Umbilical cord (tissue), 2 donors: ENCODE results near the gene FARP1. TPM values are rescaled to one million over a fixed set of nuclear protein-coding genes. Genes with fewer than 3 reads are reported as not detected.

Experiments
- DNase-seq: peaks from one replicate; pipeline ENCODE4 v3.0.0-alpha.2; 2015; ENCODE audit warnings: low spot score
- total RNA-seq: library from RNA; depleted of rRNA; stranded (reverse); fragments of >200 nt; gene quantifications from one replicate; pipeline ENCODE4 v1.2.3, GENCODE V29; 2014; ENCODE audit warnings: low replicate concordance; ENCODE audit not compliant: insufficient read depth

FARP1 gene
- total RNA-seq, 1 donor from 2014 or later = 56.6 TPM

DNA sequence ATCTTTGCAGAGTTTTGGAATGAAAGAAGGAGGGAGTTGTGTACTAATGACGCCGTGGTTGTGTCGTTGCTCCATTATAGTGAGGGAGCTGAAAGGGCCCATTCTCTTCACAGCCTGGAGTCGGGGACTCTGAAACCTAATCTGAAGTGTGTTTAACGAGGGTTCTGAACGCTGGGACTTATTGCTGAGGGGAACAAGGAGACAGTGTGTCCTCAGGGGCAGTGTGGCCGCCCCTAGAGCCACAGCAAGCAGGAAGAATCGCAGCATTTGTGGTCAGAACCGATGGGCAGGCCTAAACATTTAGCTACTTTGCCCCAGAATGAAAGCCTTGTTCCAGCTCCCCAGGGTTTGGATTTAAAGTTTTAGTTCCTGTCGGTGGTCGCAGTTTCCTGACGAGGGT, 190.6 kb downstream of the FARP1 start:
- no peak for DNase-seq

DNA sequence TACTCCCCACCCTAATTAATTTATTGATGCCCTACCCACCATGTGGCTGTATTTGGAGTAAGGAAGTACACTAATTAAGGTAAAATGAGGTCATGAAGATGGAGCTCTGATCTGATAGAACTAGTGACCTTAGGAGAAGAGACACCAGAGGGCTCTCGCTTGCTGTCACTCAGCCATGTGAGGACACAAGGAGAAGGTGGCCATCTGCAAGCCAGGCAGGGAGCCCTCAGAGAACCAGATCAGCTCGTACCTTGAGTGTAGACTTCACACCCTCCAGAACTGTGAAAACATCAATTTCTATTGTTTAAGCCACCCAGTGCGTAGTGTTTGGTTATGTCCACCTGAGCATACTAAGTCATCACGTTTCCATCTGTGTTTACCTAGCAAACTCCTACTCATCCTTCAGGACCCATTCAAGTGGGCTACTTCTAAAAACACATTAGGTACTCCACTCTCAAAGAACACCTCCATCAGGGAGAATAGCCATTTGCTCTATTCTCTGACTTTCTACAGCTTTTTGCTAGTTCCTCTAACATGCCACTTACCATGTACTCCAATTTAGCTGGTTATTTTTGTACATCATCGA, 191.8 kb downstream of the FARP1 start:
- no peak for DNase-seq

DNA sequence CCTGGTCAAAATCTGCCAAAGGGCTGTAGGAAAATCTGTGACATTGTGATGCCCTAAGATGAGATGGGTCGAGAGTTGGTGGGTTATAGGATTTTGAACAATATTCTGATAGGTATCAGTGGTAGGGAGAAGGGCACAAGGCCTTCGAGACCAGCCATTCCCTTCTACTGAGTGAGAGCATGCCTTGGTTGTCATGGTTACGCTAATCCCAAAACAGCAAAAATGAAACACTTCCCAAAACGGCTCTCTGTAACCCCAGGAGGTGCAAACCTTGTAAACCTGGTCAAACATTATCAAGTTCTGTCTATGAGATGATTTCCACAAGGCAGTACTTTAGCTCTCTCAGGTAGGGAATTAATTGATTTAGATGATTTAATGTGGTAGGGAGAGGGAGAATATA, 192.8 kb downstream of the FARP1 start:
- no peak for DNase-seq

DNA sequence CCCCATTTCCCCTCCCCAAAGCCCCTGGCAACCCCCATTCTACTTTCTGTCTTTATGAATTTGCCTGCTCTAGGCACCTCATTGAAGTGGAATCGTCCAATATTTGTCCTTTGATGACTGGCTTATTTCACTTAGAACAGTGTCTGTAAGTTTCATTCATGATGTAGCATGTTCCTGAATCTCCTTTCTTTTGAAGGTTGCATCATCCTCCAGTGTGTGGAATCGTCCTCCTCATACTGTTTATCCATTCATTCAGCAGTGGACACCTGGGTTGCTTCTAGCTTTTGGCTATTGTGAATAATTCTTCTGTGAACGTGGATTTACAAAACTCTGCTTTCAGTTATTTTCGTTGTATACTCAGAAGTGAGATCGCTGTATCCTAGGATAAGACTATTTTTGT, 195.4 kb downstream of the FARP1 start:
- DNase-seq = no peak

DNA sequence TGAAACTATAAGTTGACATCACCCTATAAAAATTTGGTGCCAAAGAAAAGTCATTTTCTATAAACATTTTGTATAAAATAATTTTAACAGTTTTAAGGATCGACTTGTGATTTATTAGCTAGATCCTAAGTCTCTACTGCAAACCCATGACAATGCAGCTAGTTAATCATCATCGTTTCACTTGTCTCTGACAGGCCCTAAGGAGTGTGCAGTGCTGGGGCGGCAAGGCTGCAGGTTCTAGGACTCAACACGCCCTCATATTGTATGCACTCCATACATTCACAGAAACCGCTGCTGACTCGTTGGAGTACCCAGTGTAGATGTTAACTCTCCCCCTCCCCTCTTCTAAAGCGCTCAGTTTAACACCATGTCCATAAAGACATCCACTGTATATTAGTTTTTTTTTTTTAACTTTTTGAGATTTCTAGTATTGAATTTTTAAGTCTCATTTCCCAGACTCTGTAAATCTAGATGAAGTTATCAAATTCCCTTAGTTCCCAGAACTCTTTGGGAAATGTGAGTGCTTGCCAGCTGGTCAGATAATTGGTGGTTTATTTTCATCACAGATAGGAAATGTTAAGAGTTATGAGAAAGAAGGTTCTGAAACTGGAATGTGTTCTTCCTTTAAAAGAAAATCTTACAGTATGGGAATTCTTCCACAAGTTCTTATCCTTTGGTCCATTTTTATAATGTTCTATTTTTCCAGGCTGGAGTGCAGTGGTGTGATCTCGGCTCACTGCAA, 197.0 kb downstream of the FARP1 start:
- DNase-seq = no peak

DNA sequence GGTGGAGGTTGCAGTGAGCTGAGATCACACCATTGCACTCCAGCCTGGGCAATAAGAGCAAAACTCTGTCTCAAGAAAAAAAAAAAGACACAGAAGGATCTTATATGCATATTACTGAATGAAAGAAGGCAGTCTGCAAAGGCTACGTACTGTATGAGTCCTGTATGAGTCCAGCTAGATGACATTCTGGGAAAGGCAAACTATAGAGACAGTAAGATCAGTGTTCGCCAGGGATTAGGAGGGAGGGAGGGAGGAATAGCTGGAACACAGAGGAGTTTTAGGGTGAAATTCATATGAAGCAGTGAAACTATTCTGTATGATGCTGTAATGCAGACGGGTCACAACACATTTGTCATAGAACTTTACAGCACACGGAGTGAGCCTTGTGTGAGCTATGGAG, 200.1 kb downstream of the FARP1 start:
- no peak for DNase-seq

DNA sequence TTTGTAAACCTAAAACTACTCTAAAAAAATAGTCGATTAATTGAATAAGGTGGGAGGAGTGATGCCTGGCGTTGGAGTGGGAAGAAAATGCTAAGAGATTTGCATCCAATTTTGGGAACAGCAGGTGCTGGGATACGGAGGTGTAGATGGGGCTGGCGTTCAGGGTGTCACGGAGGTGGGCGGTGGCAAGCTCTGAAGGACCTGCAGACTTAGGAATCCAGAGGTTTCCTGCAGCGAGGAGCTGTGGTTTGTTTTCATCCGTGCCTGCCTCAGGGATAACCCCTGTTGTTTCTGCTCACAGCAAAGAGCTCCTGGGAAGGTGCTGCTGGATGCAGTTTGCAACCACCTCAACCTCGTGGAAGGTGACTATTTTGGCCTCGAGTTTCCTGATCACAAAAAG, 200.6 kb downstream of the FARP1 start:
- no peak for DNase-seq

DNA sequence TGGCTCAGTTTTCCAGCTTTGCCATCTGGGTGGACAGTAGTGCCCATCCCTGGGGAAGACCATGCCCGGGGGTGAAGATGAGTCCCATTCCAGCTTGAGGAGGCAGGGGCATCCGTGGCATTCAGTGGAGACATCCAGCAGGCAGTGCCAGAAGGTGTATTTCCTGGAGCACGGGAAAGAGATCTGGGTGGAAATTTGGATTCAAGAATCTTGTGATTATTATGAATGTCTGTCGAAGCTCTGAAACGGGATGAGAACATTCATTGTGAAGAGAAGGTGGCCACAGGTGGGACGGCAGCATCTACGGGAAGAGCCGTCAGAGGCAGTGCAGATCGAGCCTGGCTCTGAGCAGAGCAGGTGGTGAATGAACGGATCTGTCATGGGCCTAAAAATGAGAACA, 201.5 kb downstream of the FARP1 start:
- no peak for DNase-seq

DNA sequence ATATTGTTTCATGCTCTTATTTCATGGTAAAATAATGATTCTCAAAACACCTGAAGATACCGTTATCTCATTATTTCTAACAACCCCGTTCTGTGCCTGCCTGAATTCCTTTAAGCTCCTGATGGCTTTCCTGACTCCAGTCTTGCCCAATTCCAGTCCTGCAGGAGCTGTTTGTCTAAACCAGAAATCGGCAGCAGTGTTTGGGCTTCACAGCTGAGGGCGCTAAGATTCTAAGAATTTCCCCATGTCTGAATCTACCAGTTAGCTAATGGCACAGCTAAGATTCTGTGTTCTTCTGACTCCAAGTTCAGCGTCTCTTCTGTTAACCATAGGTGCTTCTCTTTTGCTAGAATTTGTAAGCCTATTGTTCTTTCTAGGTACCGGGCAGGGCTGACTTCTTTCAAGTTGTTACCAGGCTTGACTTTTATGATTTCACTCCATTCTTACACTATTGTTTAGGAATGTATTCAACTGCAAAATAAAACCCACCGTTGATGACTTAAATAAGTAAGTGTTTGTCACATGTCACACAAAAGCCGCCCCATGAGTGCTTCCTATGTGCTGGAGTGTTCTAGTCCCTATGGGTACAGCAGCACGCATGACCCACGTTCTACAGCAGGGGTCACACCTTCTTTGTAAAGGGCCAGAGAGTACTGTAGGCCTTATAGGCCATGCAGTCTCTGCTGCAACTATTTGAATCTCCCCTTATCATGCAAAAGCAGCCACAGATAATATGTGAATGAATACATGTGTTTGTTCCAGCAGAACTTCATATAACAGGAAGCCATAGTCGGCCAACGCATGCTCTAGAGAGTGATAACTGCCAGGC, 202.4 kb downstream of the FARP1 start:
- no peak for DNase-seq

DNA sequence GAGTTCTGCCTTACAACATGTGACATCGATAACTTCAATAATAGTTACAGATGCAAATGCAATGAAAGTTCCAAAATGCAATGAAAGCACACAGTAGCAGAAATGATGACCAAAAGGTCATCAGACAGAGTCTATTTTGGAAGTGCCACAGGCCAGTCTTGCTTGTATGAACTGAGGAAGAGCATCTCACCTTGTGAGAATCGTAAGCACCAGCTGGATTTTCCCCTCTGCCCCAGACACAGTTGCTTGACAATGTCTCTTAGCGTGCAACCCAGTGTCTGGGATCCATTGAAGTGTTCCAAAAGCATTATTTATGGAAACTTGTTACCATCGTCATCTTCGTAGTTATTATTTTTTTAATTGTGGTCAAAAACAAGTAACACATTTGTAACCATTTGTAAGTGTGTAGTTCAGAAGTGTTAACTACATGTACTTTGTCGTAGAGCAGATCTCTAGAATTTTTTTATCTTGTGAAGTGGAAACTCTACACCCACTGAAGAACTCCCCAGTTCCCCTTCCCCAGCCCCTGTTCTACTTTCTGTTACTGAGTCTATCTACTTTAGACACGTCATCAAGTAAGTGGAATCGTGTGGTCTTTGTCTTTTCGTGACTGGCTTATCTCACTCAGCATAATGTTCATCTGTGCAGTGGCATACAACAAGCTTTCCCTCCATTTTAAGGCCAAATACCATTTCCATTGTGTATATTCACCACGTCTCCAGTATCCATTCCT, 204.2 kb downstream of the FARP1 start:
- DNase-seq = no peak

DNA sequence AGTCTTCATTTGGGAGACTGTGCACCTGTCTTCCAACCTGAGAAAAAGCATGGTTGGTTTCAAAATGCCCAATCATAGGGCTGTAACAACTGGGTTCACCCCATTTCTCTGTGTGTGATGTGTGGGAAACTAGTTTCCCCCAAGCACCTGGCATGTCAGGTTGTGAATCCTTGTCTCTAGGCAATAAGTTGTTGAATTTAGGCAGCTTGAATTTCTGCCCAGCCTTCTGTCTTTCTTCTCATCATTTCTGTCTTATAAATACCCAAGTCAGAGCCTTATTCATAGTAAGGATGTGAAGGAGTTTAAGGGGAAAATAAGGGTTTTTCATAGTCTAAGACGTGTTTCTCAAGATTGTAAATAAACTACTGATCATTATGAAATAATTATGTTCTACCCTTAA, 204.9 kb downstream of the FARP1 start:
- no peak for DNase-seq

DNA sequence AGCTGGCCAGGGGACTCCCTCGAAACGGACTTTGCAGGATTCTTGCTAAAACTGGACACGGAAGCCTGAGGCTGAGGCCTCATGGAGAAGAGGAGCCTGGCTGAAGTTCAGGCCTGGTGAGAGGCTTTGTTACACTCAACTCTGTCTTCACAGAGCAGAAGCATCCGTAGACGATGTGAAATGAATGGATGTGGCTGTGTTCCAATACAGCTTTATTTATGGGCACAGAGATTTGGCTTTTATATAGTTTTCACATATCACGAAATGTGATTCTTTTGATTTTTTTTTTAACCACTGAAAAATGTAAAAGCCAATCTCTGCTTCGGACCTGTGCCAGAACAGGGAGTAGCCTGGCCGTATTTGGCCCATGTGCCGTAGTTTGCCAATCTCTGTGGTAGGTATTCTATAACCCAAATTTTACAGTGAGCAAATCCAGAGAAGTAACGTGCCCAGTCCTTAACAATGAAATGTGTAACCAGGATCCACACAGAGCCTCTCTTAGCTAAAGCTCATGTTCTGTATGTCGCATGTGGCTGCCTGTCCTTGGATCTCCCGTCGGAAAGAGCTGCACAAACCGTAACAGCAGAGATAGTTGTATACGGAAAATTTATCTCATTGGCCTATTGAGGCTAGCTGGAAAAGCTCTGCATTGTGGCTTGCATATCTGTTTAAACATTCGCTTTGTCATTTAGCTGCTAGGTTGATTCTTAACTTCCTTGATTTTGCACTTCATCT, 205.7 kb downstream of the FARP1 start:
- peak; percentile 46 for DNase-seq

DNA sequence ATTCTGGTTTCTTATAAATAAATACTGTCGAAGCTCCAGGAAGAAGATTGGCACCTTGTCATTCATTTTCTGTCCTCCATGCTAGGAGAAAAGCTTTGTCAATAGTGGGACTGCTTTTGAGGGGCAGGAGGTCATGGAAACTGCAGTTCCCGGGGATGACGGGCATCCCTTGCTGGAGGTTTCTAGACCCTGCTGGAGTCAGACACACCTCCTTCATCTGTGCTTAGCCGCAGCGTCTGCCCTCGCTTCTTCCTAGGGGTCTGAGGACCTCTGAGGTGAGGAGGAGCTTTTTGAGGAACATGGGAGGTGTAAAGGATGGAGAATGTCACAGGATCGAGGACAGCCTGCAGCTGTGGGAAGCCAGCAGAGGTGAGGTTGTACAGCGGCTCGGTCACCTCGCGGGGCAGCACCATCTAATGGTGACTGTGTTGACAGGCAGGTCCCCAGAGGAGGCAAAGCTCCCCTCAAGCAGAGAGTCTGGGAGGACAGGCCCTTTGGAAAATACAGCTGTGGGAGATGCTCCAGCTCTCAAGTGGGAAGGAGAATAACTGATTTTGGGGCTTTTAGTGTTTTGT, 206.9 kb downstream of the FARP1 start:
- no peak for DNase-seq

DNA sequence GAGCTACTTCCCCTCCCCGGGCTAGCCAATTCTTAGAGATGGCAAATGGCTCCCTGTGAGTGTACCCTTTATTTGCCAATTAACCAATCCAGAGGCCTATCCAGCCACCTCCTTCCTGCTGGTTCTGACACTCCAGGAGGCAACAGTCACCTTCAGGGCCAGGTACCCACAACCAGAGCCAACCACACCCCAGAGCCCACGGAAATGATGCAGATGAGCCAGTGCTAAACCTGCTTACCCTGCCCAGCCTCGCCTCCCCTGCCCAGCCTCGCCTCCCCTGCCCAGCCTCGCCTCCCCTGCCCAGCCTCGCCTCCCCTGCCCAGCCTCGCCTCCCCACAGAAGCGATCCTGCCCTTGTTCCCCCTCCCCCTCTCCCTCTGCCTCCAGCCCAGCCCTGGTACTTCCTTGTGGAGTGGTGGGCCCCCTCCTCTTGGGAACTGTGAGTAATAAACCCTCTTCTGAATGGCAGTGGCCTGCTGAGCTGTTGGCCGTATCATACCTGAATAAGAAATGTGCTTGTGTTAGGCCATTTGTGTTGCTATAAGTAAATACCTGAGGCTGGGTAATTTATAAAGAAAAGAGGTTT, 207.9 kb downstream of the FARP1 start:
- DNase-seq = no peak

DNA sequence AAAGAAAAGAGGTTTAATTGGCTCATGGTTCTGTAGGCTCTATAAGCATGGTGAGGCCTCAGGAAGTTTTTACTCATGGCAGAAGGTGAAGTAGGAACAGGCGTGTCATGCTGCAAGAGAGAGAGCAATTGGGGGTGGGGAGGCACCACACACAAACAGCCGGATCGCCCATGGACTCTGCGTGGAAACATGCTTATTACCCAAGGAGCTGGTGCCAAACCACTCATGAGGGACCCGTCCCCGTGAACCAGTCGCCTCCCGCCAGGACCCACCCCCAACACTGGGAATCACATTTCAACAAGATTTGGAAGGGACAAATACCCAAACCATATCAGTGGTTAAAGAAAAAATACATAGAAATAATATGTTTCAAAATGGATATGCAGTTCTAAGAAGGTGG, 208.7 kb downstream of the FARP1 start:
- DNase-seq = no peak

DNA sequence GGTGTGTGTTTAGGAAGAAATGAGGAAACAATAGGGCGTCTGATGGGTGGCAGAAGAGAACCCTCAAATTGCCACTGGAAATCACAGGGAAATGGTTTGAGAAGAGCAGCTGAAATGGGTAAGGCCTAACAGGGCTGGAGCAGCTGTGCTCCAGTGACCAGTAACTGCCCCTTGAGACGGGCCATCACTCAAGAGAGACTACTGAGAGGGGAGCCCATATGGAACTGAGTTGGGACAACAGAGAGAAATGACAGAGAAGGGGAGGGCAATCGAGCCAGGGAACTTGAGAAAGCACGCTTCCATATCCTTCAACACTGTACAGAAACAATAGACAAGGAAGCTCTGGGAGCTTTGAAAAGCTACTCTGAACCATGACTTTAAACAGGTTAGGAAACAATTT, 209.3 kb downstream of the FARP1 start:
- no peak for DNase-seq

DNA sequence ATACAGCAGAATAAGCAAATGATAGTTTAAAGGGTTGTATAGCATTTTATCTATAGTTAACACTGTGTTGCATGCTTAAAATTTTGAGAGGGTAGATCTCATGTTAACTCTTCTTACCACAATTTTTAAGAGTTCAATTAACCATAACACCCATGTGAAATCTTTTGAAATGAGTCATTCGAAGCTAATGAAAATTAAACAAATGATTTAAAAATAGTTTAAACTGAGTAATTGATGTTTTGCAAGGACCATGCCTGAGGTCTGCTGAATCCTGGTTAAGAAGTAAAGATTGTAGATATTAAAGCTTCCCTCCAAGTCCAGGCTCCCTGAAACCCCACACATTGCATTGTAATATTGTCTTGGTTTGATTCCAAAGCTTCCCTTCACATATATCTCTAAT, 210.9 kb downstream of the FARP1 start:
- no peak for DNase-seq

DNA sequence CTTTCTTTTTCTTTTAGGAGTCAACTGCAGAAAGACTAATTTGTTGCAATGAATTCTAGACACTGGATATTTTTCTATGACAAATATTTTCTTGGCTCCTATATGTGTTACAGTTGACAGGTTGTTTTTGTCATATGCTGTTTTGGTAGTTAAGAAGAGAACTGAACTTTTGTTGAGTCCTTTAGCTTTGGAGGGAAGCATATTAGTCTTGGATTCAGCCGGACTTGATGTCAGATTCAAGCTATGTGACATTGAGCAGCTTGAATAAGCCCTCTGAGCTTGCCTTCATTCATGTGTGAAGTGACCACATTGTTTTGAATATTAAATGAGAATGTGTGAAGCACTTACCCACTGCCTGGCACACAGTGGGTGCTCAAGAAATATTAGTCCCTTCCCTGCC, 216.0 kb downstream of the FARP1 start:
- no peak for DNase-seq

DNA sequence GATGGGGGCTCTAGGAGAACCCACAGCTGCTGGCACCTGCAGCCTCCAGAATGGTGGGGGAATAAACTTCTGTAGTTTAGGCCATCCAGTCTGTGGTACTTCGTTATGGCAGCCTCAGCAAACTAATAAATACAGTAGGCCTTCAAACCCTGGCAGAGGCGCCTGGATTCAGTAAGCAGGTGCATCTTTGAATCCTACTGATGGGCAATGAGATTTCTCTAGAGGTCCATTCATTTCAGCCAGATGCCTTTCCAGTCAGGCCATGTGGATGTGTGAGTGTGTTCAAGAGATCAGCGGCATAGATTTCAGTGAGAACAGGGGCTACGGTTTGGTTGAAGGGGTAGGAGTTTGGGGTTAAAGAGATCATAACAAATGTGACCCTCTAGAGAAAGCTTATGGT, 217.7 kb downstream of the FARP1 start:
- no peak for DNase-seq

DNA sequence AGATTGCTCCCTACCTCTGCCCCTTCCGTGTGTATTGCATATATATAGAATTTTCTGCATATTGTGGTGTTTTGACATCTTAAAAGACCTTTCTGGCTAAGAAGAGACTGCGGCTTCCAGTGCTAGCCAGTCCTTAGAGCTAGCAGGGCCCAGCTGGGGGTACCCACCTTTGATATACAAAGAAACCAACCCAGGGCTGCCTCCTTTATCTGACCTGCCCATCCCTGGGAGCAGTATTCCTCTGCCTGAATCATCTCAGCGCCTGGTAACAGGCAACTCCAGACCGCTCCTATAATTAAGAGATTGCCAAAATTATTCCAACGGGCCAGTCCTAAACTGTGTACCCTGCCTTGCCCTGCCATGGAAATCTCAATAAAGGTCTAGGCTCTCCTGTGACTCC, 220.4 kb downstream of the FARP1 start:
- no peak for DNase-seq

DNA sequence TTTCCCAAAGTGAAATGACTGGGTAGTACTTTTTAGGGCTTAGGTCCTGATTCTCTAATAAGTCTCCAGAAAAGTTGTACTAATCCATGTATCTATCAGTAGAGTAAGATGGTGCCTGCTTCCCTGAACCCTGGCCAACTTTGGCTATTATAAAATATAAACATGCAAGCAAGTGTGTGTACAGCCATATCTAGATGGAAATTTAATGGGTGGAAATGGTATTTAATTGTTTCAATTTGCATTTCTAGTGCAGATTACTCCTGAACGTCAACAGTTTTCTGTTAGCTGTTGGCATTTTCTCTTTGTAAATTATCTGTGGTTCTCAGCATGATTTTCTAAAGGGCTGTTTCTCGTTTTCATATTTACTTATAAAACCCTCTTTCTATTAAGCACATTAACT, 221.3 kb downstream of the FARP1 start:
- no peak for DNase-seq
